Left renal cortex interstitium (tissue), 4 donors: ENCODE measurements around the gene PCSK6. TPM values are rescaled to one million over a fixed set of nuclear protein-coding genes. Genes with fewer than 3 reads are reported as not detected.
"Not testable (repeated sequence)": the region's sequence is repeated elsewhere in the genome, so short reads cannot be mapped to it uniquely, and the experiment has no call there.

ENCODE experiments used
- DNase-seq, 4 donors: peaks; one replicate each; pipeline ENCODE4 v3.0.0-alpha.2; 2013; ENCODE audit warnings: low read depth in 4 of 4, low spot score in 2 of 4, missing footprints in 1 of 4
- polyA plus RNA-seq, 4 donors: library from polyadenylated mRNA; unstranded; fragments of 120-200 nt; gene quantifications; one replicate each; pipeline ENCODE4 v1.2.1, GENCODE V29; 2013; ENCODE audit not compliant: insufficient read length in 4 of 4

The PCSK6 gene
- polyA plus RNA-seq, 4 donors: 7.2 to 8.2 (median 8.1) TPM

DNA sequence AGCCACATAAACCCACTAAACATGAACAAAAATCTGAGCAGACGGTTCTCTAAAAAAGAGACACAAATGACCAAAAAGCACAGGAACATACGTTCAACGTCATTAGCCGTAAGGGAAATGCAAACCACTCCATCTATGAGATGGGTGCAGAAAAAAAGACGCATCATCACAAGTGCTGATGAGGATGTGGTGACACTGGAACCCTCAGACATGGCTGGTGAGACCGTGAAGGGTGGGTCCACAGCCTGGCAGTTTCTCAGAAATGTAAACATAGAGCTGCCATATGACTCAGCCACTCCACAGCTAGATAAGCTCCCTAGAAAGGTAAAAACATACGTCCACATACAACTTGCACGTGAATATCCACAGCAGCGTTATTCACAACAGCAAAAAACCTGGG is 23.3 kb downstream of the PCSK6 start:
- DNase-seq: no peak

DNA sequence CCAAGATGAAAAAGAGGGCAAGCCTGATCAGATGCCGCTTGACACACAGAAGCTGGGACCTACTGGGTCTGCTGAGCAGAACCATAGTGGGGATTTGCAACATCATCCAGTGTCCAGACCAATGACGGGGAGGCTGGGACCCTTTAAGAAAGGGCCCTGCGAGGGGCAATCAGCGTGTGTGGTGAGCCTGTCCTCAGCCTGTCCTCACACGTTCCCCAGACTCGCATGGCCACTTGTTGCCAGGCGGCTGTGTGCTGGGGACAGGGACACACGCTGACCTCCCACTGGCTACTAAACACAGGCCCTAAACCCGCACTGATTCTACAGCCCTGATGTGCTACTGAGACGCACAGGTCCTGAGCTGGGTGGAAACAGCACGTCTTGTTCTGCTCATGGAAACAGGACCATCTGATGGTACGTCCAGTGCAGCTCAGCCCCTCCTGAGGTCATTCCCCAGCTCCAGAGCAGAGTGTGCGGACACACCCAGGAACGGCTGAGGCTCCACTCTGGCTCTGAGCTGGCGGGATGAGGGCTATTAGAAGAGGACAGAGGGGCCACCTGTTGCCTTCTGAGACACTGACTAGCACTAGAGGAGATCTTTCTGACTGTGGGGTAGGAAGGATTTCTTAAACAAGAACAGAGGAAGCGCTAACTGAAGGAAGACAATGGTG is 24.4 kb downstream of the PCSK6 start:
- no peak for DNase-seq

DNA sequence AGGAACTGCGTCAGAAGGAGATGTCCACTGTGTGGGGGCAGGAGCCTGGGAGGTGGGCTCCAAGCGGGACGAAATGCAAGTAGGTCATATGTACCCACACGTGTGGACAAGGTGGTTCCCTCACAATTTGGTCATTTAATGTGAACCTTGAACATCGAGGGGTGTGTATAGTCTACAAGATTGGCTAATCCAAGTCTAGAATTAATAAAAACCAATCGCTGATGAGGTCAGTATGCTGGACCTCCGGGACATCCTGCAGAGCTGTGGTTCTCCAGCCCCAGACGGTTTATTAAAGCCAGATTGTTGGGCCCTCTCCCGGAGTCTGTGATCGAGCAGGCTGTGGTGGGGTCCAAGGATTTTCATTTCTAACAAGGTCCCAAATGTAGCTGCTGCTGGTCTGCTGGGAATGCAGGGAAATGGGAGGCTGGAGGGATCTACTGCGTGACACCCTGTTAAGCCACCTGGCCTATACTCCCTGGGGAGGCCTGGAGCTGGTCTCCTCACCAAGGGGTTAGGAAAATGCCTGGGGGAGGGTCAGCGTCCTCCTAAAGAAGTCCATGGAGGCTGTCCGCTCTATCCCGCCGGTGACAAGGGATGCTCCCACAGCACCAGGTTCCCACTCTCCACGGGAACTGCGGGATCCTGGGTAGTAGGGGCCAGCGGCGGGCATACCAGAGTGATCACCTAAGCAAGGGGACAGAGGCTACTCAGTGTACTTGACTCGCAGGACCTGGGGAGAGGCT is 25.1 kb downstream of the PCSK6 start:
- no peak for DNase-seq

DNA sequence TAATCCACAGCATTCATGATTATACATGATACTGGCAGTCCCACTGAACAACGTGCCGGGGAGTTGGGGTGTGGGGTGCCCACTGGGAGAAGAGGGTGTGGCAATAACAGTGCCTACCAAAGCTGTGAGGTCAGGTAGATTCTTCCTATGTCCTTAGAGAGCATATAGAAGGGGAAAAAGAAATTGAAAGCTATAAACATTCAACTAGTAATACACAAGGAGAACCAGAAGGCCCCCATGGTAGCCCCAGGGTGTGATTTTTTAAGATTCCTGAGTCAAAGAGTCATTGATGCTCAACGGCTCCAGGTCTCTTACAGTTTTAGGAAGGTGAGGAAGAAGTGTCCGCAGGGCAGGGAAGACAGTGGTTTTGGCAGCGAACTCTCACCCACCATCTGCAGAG is 25.8 kb downstream of the PCSK6 start:
- not testable (repeated sequence) for DNase-seq

DNA sequence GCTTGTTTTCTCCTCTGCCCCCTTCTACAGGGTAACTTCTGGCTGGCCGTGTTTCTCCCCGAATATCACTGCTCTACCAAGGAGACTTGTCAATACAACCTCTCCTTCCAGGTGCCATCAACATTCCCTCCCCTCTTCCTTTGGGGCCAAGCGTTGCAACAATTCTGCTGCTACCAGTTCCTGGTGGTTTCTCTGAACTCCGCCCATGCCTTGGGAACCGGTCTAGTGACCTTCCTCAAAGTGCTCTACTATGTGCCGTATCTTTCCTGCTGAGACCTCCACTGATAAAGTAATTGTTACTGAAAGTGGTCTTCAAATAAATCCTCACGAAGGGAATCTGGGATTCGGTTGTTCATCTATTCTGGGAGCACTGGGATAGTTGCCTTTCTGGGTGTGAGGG is 26.2 kb downstream of the PCSK6 start:
- no peak for DNase-seq

DNA sequence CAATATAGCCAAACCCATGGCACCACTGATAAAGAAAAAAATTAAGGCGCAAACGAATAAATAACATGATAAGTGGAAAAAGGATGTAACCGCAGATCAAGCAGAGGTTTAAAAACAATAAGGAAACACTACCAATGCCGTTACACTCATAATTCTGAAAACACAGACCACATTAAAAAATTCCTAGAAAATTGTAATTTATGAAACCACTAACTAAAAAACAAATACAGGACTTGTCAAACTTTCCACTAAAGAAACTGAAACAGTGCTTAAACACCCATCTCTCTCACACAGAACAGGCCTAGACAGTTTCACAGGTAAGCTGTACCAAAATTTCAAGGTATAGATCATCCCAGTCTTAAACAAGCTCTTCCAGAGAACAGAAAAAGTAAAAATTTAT is 28.4 kb downstream of the PCSK6 start:
- no peak for DNase-seq

DNA sequence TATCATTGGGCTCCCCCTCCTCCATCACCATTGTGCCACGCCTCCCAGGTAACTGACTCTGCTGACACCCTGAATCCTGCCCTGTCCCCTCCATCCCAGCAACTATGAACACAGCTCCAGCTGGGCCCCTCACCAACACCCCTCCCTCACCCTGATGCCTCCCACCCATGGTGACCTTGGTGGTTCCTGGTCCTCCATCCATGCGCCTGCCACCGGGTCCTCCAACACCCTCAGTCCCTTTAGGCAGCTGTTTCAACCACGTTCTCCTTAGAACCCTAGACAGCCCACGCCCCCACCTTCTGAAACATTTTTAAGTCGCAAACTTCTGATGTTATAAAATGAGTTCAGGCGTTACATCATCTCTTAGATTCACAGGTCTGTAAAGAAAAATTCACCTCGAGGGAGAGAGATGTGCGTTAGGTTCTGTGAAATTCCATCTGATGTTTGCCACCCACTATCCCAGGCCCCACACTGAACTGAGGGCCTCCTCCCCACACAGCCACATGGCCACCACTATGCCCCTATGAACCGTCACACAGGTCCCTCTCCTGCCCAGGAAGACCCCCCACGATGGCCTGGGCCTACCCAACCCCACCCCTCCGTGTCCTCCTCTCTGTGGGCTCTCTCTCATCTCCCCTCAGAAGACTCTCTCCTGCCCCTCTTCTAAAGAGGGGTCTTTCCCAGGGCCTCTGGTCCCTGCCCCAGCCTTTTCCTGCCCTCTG is 29.8 kb downstream of the PCSK6 start:
- no peak for DNase-seq

DNA sequence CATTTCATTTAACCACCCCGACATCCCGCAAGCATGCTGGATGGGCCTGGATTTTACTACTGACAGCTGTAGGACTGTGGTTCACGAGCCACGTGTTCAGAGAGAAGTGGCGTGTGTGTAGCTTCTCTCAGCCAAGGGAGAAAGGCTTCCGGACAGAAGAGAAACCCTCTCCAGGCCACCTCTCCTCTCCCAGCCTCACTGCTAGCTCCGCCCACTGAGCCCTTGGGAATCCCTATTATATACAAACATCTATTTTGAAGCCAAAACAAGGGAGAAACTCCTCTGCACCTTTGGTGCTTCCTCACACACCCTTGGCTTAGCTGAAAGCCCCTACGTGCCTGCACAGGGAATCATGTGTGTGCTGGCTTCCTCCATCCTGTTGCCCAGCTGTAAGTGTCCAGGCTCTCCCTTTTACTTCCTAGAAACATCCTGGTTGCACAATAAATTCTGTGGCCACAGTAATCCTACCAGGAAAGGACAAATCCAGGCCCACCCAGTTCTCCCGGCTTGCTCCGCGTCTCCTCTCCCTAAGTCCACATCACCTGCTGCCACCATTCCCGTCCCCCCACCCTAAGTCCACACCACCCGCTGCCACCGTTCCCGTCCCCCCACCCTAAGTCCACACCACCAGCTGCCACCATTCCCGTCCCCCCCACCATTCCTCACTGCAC is 30.5 kb downstream of the PCSK6 start:
- DNase-seq: no peak

DNA sequence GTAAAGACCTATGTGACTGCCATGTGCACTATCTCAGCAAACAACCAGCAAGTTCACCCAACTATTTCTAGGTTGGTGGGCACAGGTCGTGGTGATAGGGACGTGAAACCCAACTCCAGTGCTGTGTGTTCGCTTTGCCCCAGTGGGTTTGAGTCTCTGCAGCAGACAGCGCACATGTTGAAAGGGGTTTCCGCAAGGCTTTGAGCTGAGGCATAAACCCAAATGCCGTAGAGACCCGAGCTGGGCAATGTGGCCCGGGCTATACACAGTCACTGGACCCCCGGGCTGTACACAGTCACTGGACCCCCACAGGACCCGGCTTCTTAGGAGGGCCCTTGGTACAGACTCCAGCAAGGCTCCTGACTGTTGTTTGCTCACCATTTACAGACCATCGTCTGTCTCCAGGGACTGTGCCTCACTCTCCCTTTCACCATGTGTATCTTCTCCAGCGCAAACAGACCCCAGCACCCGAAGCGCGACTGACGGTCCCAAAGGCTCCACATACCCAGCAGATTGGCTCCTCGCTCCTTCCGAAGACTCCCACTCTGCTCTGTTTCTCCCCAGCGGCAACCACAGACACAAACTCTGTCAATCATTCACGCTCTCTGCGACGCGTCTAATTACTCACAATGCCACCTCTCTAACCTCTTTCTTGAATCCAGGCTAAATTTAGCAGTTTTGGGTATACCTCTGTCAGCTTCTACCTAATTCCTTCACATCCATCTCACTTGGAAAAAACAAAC is 31.2 kb downstream of the PCSK6 start:
- DNase-seq: no peak

DNA sequence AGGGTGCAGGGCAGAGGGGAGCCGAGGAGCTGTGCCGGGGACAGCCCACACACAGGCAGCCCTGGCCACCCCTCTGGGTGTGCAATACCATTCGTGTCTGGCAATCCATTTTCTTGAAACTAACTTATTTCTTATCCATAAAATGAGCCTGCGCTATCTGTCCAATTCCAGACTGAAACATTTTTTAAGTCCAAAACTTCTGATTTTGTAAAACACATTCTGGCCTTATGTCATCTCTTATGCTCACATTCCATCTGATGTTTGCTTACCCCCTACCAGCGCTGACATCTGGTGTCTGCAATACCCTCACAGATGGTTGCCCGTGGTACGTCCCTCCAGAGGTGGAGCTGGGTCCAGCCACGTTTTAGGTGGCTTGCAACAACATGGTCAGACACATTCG is 31.8 kb downstream of the PCSK6 start:
- no peak for DNase-seq

DNA sequence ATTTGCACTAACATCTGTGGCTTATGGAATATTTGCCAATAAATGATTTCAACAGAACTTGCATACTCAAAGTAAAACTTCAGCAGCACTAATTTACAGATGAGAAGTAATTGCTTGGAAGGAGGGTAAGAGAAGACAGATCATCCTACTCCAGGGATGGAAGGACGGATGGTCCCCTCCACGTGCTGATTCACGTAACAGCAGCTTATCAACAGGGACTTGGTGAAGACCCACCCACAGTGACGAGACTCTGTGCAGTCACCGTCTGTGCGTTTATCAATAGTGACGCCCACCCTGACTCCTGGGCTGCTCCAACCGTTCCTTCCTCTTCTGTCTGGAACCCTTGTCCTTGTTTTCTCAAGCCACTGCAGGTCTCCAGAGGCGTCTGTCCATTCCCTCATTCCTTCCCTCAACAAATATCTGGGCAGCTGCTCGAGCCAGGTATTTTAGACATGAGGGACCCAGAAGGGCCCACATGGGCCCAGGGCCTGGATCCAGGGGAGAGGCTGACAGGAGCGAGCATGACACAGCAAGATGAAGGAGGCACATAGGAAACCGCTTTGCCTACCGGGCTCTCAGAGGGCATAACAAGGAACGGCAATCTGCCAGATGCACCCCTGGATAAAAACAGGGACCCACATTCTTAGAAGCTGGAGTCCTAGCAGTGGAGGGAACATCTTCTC is 33.3 kb downstream of the PCSK6 start:
- no peak for DNase-seq

DNA sequence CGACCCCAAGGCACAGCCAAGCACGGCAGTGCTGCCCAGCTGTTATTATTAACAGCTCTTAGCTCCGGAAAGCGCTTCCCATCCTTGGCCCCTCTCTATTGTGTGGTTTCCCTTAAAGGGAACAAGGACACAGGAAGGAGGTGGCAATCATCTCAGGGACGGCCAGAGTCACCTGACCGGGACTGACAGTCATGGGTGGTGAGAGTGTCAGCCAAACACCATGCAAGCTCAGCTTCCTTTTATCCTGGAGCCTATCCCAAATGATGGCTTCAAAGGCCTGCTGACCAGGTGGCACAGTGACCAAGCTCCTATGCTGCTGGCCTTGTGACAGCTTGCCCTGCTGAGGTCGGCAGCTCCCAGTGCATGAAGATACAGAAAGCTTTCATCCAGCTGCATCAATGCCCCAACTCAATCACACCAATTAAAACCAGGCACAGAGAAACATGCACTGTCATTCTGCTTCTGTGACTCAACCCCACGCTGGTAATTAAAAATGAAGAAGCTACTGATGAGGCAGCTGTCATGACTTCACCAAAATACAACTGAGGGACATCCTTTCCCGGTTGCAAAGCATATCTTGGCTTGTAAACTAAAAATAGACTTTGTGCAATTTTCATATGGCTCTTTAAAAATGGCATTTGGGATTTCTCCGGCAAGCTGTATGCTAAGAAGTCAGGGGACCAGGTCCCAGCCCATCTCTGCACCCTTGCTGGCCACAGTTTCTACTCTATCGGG is 34.0 kb downstream of the PCSK6 start:
- DNase-seq: no peak

DNA sequence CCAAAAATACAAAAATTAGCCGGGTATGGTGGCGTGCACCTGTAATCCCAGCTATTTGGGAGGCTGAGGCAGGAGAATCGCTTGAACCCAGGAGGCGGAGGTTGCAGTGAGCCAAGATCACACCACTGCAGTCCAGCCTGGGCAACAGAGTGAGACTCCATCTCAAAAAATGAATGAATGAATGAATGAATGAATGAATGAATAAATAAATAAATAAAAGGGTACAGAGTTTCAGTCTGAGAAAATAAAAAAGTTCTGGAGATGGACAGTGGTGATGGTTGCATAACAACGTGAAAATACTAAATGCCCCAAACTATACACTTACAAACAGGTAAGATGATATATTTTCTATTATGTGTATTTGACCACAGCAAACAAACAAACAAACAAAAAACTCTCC is 34.7 kb downstream of the PCSK6 start:
- not testable (repeated sequence) for DNase-seq

DNA sequence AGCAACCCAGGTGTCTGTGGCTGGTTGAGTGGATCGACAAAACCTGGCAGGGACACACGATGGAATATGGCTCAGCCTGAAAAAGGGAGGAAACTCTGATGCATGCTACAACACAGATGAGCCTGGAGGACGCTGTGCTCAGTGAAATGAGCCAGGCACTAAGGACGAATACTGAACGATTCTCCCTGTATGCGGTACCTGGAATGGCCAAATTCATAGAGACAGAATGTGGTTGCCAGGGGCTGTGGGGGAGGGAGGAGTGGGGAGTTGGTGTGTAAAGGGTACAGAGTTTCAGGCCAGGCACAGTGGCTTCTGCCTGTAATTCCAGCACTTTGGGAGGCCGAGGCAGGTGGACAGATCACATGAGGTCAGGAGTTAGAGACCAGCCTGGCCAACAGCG is 35.1 kb downstream of the PCSK6 start:
- DNase-seq: no peak

DNA sequence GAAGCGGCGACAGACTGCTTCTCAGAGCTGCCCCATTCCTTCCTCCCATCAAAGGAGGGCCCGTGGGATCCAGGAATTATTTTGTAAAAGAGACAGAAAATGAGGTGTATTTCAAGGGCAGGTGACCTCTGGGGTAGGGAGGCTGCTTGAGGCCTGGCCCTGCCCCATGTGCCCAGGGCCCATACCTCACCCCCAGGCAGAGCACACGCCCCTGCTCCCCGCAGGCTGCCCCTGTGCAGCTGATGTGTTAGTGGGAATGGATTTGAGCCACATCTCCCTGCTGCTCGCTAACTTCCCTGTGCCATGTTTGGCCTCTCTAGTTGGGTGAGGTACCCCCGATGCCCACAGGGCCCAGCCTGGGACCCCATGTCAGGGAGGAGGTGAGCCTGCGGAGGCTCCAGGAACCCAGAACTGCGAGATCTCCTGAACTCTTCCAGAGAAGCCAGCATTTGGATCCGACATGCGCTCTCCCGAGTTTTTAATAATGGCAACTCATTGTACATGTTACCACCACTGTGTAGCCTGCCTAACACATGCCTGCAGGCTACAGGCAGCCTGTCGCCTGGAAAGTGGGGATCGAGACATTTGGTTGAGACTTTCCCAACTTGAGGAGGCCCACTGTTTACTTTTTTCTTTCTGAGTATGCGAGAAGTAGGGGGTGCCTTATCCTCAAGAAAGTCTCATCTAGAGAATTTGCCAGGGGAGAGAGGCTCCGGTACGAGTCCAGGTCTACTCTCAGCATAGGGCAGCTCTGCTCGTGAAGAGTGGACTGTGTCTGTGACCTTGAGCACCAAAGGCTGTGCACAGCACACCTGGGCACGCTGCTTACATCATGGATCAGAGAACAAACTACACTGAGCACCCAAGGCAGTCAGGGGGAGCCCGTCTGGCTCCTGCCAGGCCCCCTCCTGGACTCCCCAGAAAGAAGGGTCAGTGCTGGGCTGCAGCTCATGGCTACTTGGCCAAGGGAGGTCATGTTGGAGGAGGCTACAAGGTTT is 36.1 kb downstream of the PCSK6 start:
- no peak for DNase-seq

DNA sequence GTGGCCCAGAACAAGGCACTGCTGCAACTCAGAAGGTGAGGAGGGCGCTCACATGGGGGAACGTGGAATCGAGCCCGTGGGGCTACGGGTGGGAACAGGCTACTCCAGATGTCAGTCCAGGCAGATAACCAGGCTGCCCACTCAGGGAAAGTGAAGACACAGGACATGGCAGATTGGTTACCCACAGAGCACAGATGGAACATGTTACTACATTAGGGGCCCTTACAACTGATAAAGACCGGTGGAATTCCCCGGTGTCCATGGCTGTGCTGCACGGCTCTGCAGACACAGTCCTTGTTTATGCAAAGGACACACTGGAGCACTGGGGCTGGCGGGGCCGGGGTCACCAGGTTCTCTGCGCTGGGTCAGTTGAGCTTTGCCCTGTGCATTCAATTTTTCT is 36.9 kb downstream of the PCSK6 start:
- DNase-seq: no peak

DNA sequence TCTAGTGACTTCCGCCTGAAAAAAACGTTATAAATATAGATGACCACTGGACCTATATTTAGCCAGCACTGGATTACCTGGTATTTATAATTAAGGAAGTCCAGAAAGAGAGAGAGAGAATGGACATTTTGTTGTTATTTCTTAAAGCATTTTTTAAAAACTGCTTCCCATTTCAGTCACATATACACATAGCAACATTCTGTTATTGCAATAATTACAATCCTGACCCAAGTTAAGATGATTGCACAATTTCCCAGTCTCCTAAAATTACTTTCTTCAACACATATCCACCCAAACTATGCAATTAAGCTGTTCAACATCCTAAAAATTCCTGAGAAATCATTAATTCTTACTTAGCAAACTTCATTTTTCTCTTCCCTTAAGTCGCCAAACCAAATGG is 37.7 kb downstream of the PCSK6 start:
- DNase-seq: no peak

DNA sequence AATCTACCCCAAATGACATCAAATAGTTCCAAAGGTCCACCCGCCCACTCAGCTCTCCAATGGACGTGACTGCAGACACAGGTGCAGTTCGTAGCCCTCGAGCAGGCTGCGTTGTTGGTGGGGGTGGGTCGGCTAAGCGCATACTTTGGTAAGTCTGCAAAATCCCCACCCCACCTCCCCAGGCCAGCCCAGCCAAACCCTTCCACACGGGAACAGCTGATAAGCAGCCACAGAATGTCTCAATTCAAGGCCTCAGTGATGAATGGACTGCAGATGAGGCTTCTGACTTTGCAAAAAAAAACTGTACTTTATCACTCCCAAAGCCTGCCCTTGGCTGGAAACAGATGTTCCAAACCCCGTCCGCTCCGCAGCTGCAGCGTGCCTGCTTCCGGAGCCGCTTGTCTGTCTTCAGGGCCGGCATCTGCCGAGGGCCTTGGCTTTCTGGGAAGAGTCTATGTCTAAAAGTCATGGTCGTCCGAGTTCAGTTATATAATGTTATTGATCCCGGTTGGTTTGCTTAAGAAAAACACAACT is 38.2 kb downstream of the PCSK6 start:
- peak in 3 of 4 donors; percentile 15 to 34 (median 34) for DNase-seq
